A549 (cell line): Measurements from ENCODE around the gene NGF.

Source experiments
- EHMT2 ChIP-seq: fragments of 200-600 bp; sonication (generic); IDR thresholded peaks from 2 replicates; pipeline ENCODE4 v1.6.1; 2016; ENCODE audit warnings: antibody characterized with exemption, low read depth, mild to moderate bottlenecking, moderate library complexity
- EP300 ChIP-seq, 2 experiments: fragments of >200 bp; sonication (Bioruptor Twin); formaldehyde crosslinking; IDR thresholded peaks; 2 replicates in 1 of 2; 3 replicates in 1 of 2; pipeline ENCODE4 v1.6.1; 2016 to 2017
- MAZ ChIP-seq: fragments of 150-350 bp; IDR thresholded peaks from 2 replicates; pipeline ENCODE4 v1.6.1; 2014; ENCODE audit warnings: antibody characterized with exemption, low read depth, low read length, borderline replicate concordance
- MYC ChIP-seq: IDR thresholded peaks from 2 replicates; pipeline ENCODE4 v1.6.1; 2012; ENCODE audit warnings: mild to moderate bottlenecking, inconsistent platforms, low read length, improper control_type of control experiment, borderline replicate concordance
- POLR2A ChIP-seq: IDR thresholded peaks from 2 replicates; pipeline ENCODE4 v1.6.1; 2012; ENCODE audit warnings: mild to moderate bottlenecking, low read length
- SREBF2 ChIP-seq: fragments of 450-650 bp; IDR thresholded peaks from 2 replicates; pipeline ENCODE4 v1.6.1; 2014; ENCODE audit warnings: mild to moderate bottlenecking, moderate library complexity
- TF ChIP-seq, protein P1 (sequence below): IDR thresholded peaks from 2 replicates; pipeline ENCODE4 v1.6.1; 2012
- TF ChIP-seq, protein P2 (sequence below): fragments of >200 bp; sonication (Bioruptor Twin); formaldehyde crosslinking; IDR thresholded peaks from 3 replicates; pipeline ENCODE4 v1.5.1; 2016
- TF ChIP-seq, protein P3 (sequence below): fragments of 450-650 bp; IDR thresholded peaks from 2 replicates; pipeline ENCODE4 v1.6.1; 2014; ENCODE audit warnings: antibody characterized with exemption

- TF ChIP-seq POLR2A (no peak), MYC (no peak), EP300 (IDR thresholded peaks at IDR 0.05) (no peak), EHMT2 (no peak), MAZ (no peak), SREBF2 (no peak)
- TF ChIP-seq, protein P1, sequence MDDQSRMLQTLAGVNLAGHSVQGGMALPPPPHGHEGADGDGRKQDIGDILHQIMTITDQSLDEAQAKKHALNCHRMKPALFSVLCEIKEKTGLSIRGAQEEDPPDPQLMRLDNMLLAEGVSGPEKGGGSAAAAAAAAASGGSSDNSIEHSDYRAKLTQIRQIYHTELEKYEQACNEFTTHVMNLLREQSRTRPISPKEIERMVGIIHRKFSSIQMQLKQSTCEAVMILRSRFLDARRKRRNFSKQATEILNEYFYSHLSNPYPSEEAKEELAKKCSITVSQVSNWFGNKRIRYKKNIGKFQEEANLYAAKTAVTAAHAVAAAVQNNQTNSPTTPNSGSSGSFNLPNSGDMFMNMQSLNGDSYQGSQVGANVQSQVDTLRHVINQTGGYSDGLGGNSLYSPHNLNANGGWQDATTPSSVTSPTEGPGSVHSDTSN: no peak
- TF ChIP-seq, protein P2, sequence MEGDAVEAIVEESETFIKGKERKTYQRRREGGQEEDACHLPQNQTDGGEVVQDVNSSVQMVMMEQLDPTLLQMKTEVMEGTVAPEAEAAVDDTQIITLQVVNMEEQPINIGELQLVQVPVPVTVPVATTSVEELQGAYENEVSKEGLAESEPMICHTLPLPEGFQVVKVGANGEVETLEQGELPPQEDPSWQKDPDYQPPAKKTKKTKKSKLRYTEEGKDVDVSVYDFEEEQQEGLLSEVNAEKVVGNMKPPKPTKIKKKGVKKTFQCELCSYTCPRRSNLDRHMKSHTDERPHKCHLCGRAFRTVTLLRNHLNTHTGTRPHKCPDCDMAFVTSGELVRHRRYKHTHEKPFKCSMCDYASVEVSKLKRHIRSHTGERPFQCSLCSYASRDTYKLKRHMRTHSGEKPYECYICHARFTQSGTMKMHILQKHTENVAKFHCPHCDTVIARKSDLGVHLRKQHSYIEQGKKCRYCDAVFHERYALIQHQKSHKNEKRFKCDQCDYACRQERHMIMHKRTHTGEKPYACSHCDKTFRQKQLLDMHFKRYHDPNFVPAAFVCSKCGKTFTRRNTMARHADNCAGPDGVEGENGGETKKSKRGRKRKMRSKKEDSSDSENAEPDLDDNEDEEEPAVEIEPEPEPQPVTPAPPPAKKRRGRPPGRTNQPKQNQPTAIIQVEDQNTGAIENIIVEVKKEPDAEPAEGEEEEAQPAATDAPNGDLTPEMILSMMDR: no peak
- TF ChIP-seq, protein P3, sequence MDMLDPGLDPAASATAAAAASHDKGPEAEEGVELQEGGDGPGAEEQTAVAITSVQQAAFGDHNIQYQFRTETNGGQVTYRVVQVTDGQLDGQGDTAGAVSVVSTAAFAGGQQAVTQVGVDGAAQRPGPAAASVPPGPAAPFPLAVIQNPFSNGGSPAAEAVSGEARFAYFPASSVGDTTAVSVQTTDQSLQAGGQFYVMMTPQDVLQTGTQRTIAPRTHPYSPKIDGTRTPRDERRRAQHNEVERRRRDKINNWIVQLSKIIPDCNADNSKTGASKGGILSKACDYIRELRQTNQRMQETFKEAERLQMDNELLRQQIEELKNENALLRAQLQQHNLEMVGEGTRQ: no peak
Measured at GRCh38 chr1:115288591-115289198, 49.4 kb downstream of the NGF start.
